CD4-positive, alpha-beta T cell treated with Interleukin-4 for 1 hour (primary cell): ENCODE data around the gene DNAJA3.
"Not testable (repeated sequence)": the region's sequence is repeated elsewhere in the genome, so short reads cannot be mapped to it uniquely, and the experiment has no call there.

Source experiments
- DNase-seq, 2 donors: peaks; one replicate each; pipeline ENCODE4 v3.0.0-alpha.2; 2020 to 2022

DNAJA3 gene

GRCh38 chr16:4387781-4388180 is 37.9 kb upstream of the DNAJA3 start:
- DNase-seq = no peak

- DNase-seq = no peak
Measured at GRCh38 chr16:4388271-4389021, 37.2 kb upstream of the DNAJA3 start.

- no peak for DNase-seq
Measured at GRCh38 chr16:4389051-4389955, 36.4 kb upstream of the DNAJA3 start.

- DNase-seq = no peak
Measured at GRCh38 chr16:4390266-4391260, 35.1 kb upstream of the DNAJA3 start.

GRCh38 chr16:4391631-4392381 is 33.9 kb upstream of the DNAJA3 start:
- DNase-seq = no peak

- no peak for DNase-seq
Measured at GRCh38 chr16:4392382-4393239, 33.1 kb upstream of the DNAJA3 start.

GRCh38 chr16:4393240-4393600 is 32.4 kb upstream of the DNAJA3 start:
- no peak for DNase-seq

GRCh38 chr16:4393850-4394249 is 31.8 kb upstream of the DNAJA3 start:
- not testable (repeated sequence) for DNase-seq

GRCh38 chr16:4395055-4395726 is 30.5 kb upstream of the DNAJA3 start:
- DNase-seq = no peak

- DNase-seq = no peak
Measured at GRCh38 chr16:4399001-4399730, 26.5 kb upstream of the DNAJA3 start.

- DNase-seq = no peak
Measured at GRCh38 chr16:4401094-4401501, 24.6 kb upstream of the DNAJA3 start.

GRCh38 chr16:4401510-4401909 is 24.2 kb upstream of the DNAJA3 start:
- no peak for DNase-seq

GRCh38 chr16:4402439-4403132 is 23.1 kb upstream of the DNAJA3 start:
- DNase-seq = peak; percentile 57 to 58

GRCh38 chr16:4403133-4403949 is 22.3 kb upstream of the DNAJA3 start:
- DNase-seq = no peak

GRCh38 chr16:4404247-4404966 is 21.3 kb upstream of the DNAJA3 start:
- DNase-seq = peak; percentile 26 to 29

GRCh38 chr16:4404967-4405696 is 20.5 kb upstream of the DNAJA3 start:
- no peak for DNase-seq
